ENCODE measurements around the gene CCN2.

The CCN2 gene

DNA sequence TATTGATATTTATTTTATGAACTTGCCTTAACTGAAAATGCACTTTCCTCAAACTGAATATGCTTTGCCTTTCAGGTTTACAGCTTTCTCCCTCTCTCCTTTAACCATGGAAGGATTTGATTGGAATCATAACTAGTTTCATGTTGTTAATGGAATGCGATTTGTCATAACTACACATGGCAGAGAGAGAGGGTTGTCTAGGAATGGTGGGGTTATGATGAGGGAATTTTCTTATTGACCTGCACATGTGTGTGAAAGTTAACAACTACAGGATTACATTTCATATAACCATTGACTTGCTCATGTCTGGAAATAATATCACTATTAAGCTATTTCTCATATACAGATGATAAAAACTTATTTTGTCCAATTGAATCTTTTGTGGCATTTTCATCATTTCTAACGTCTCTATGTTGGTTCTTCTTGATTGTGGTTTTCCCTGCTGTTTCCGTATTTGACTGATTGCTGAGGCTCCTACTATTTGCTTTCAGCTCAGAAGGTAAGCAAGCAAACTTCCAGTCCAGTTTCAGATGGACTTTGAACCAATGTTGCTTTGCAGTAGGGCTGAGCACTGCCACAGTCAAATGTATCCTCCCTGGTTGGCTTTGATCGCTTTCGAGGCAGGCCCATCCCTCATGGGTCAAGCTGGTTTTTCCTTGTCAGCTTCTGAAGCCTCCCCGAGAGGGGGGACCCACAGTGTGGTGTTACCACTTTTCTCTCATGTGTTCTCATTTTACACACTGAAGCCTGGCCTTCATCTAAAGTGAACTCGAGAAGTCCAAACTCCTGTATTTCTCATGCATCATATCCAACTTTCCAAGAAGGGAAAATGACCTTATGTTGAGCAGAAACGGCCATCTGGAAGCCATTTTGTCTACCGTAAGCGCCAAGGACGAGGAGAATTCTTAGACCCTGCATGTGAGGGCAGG is 7.6 kb upstream of the CCN2 start:
- ChIA-PET CTCF (interaction anchor here (0.7 kb wide), 1 partner anchor 555 kb away, joined by 3 read pairs; no protein-coding TSS in a partner anchor), POLR2A (no interaction called here)
- TF ChIP-seq FOXK2 (IDR thresholded peaks at IDR 0.05) (no peak), CTBP1 (IDR thresholded peaks at IDR 0.05; ENCODE audit: borderline replicate concordance) (no peak), HDGF (IDR thresholded peaks at IDR 0.05; ENCODE audit: borderline replicate concordance) (no peak), BHLHE40 (IDR thresholded peaks at IDR 0.05; ENCODE audit: borderline replicate concordance) (no peak), SUZ12 (IDR thresholded peaks at IDR 0.05) (no peak), ELF4 (IDR thresholded peaks at IDR 0.05) (no peak), SP1 (IDR thresholded peaks at IDR 0.05) (no peak), TARDBP (IDR thresholded peaks at IDR 0.05) (no peak), ZNF384 (IDR thresholded peaks at IDR 0.05) (no peak), ARNT (IDR thresholded peaks at IDR 0.05) (no peak), NFRKB (IDR thresholded peaks at IDR 0.05) (no peak), LEF1 (IDR thresholded peaks at IDR 0.05; ENCODE audit: borderline replicate concordance) (no peak), L3MBTL2 (conservative IDR thresholded peaks at IDR 0.05) (no peak), FOXM1 (IDR thresholded peaks at IDR 0.05; ENCODE audit: borderline replicate concordance) (no peak)
- TF ChIP-seq, protein P1, sequence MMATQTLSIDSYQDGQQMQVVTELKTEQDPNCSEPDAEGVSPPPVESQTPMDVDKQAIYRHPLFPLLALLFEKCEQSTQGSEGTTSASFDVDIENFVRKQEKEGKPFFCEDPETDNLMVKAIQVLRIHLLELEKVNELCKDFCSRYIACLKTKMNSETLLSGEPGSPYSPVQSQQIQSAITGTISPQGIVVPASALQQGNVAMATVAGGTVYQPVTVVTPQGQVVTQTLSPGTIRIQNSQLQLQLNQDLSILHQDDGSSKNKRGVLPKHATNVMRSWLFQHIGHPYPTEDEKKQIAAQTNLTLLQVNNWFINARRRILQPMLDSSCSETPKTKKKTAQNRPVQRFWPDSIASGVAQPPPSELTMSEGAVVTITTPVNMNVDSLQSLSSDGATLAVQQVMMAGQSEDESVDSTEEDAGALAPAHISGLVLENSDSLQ (IDR thresholded peaks at IDR 0.05): no peak
- no peak for DNase-seq (ENCODE audit: extremely low spot score)

DNA sequence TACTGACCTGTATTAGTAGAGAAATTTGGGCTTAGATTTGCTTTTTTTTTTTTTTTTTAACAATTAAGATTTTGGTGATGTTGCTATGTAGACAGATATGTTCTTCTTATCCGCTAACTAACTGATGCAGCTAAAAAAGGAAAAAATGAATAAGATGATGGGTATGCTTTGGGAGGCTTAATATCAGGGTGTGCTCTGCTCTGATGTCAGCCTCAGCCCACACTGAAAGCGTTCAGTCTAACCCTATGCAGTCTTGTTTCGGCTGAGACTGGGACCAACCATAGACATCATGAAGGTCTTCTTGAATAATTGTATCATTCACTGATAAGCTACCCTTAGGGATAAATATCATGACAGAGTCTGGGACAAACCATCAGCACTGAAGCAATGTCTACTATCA is 6.9 kb upstream of the CCN2 start:
- CTCF ChIA-PET: no interaction called here
- POLR2A ChIA-PET: no interaction called here

DNA sequence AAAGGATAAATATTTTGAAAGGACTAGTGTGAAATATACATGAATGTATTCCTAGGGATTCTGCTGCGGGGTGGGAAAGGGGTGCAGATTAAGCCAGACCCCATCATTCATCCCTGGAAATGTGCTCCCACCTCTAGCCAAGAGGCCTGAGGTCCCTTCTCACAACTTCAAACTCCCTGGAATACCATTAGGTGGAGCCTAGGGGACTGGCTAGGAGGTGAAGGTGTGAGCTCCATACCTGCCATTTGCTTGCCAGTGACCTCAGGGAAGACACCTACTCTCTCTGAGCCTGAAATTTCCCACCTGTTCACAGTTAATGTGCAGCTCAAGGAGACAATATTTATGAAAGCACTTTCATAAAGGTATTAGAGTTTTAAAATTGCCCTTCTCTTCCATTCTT is 4.7 kb upstream of the CCN2 start:
- CTCF ChIA-PET: interaction anchor here (1.0 to 1.6 kb wide), 2 partner anchors 10 to 324 kb away, joined by 4 to 6 read pairs; no protein-coding TSS in a partner anchor
- TF ChIP-seq TARDBP (IDR thresholded peaks at IDR 0.05) (no peak), FOXA1 (IDR thresholded peaks at IDR 0.05) (no peak), ZNF384 (IDR thresholded peaks at IDR 0.05) (no peak), HDGF (IDR thresholded peaks at IDR 0.05; ENCODE audit: borderline replicate concordance) (no peak), LEF1 (IDR thresholded peaks at IDR 0.05; ENCODE audit: borderline replicate concordance) (no peak), CTBP1 (IDR thresholded peaks at IDR 0.05; ENCODE audit: borderline replicate concordance) (no peak), ARNT (IDR thresholded peaks at IDR 0.05) (no peak), L3MBTL2 (conservative IDR thresholded peaks at IDR 0.05) (no peak), BHLHE40 (IDR thresholded peaks at IDR 0.05; ENCODE audit: borderline replicate concordance) (no peak), SP1 (IDR thresholded peaks at IDR 0.05) (no peak)
- TF ChIP-seq, protein P1 (IDR thresholded peaks at IDR 0.05): no peak
- DNase-seq (ENCODE audit: extremely low spot score): no peak
- POLR2A ChIA-PET: no interaction called here

More for the DNA sequence above, 6.9 kb upstream of the CCN2 start:
- no peak for DNase-seq (ENCODE audit: extremely low spot score)
- no peak for TF ChIP-seq SUZ12 (IDR thresholded peaks at IDR 0.05)
- no peak for TF ChIP-seq BHLHE40 (IDR thresholded peaks at IDR 0.05; ENCODE audit: borderline replicate concordance)
- TF ChIP-seq ARNT (IDR thresholded peaks at IDR 0.05): no peak
- TF ChIP-seq FOXM1 (IDR thresholded peaks at IDR 0.05; ENCODE audit: borderline replicate concordance): no peak
- TF ChIP-seq FOXA1 (IDR thresholded peaks at IDR 0.05): no peak
- no peak for TF ChIP-seq SP1 (IDR thresholded peaks at IDR 0.05)
- TF ChIP-seq FOXK2 (IDR thresholded peaks at IDR 0.05): no peak
- no peak for TF ChIP-seq ELF4 (IDR thresholded peaks at IDR 0.05)
- TF ChIP-seq ZNF384 (IDR thresholded peaks at IDR 0.05): no peak
- TF ChIP-seq NFRKB (IDR thresholded peaks at IDR 0.05): no peak
- TF ChIP-seq TARDBP (IDR thresholded peaks at IDR 0.05): no peak
- TF ChIP-seq, protein P1 (IDR thresholded peaks at IDR 0.05): no peak
- no peak for TF ChIP-seq L3MBTL2 (conservative IDR thresholded peaks at IDR 0.05)

DNA sequence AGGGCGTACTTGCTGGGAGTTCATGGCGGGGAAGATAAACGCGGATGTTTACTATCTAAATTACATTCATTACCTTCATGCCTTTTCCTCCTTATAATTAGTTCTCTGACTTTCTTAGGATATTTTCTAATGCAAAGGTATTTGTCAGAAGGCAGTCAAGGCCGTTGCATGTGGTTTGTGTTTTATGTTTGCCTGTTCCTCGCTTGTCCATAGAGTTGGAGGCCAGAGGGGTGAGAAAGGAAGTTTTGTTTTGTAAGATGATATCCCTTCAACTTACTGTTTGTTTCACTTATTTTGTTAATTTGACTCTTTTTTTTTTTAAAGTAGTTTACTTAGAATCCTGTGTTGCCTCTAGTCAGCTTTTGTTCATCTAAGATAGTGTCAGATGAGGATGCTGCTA is 4.0 kb upstream of the CCN2 start:
- ChIA-PET POLR2A (no interaction called here), CTCF (interaction anchor here (0.5 to 1.6 kb wide), 2 partner anchors 11 to 385 kb away, joined by 5 to 6 read pairs; no protein-coding TSS in a partner anchor)
- TF ChIP-seq FOXM1 (IDR thresholded peaks at IDR 0.05; ENCODE audit: borderline replicate concordance): no peak
- TF ChIP-seq HDGF (IDR thresholded peaks at IDR 0.05; ENCODE audit: borderline replicate concordance): no peak
- TF ChIP-seq, protein P1 (IDR thresholded peaks at IDR 0.05): no peak
- no peak for TF ChIP-seq TARDBP (IDR thresholded peaks at IDR 0.05)
- TF ChIP-seq FOXK2 (IDR thresholded peaks at IDR 0.05): no peak
- TF ChIP-seq ARNT (IDR thresholded peaks at IDR 0.05): no peak
- no peak for TF ChIP-seq ELF4 (IDR thresholded peaks at IDR 0.05)
- TF ChIP-seq FOXA1 (IDR thresholded peaks at IDR 0.05): no peak
- TF ChIP-seq L3MBTL2 (conservative IDR thresholded peaks at IDR 0.05): no peak
- no peak for TF ChIP-seq ZNF384 (IDR thresholded peaks at IDR 0.05)
- no peak for TF ChIP-seq CTBP1 (IDR thresholded peaks at IDR 0.05; ENCODE audit: borderline replicate concordance)
- no peak for TF ChIP-seq BHLHE40 (IDR thresholded peaks at IDR 0.05; ENCODE audit: borderline replicate concordance)
- no peak for TF ChIP-seq SUZ12 (IDR thresholded peaks at IDR 0.05)
- no peak for DNase-seq (ENCODE audit: extremely low spot score)

DNA sequence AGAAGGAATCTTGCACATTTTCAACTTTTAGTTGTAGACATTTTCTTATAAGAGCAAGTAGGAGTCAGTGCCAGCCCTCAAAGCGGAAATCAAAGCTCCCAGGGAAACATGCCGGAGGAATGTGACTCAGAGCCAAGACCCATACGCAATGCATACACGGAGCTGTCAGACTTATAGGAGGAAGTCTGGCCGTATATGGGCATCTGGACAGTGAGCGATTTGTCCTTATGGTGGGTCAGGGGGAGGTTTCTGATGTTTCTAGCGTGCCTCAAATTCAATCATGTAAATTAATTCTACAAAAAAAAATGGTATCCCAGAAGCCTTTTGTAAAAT is 3.6 kb upstream of the CCN2 start:
- peak; percentile 21 for DNase-seq (ENCODE audit: extremely low spot score)
- CTCF ChIA-PET: interaction anchor here (0.5 to 1.6 kb wide), 2 partner anchors 11 to 385 kb away, joined by 5 to 6 read pairs; no protein-coding TSS in a partner anchor
- POLR2A ChIA-PET: no interaction called here
- TF ChIP-seq, protein P1 (IDR thresholded peaks at IDR 0.05): no peak
- TF ChIP-seq ELF4 (IDR thresholded peaks at IDR 0.05) (no peak), NFRKB (IDR thresholded peaks at IDR 0.05) (no peak), ZNF384 (IDR thresholded peaks at IDR 0.05) (no peak), TARDBP (IDR thresholded peaks at IDR 0.05) (no peak), CTBP1 (IDR thresholded peaks at IDR 0.05; ENCODE audit: borderline replicate concordance) (no peak), FOXM1 (IDR thresholded peaks at IDR 0.05; ENCODE audit: borderline replicate concordance) (no peak), BHLHE40 (IDR thresholded peaks at IDR 0.05; ENCODE audit: borderline replicate concordance) (no peak), SP1 (IDR thresholded peaks at IDR 0.05) (no peak), HDGF (IDR thresholded peaks at IDR 0.05; ENCODE audit: borderline replicate concordance) (no peak)

Measured in HEK293T (cell line).